D341Med (cell line): Measurements from ENCODE around the gene DLX2.
"Not testable (repeated sequence)": the region's sequence is repeated elsewhere in the genome, so short reads cannot be mapped to it uniquely, and the experiment has no call there.

Experiments used
- DNase-seq: peaks from one replicate; pipeline ENCODE4 v3.0.0; 2012; ENCODE audit warnings: low spot score

DLX2 gene

GRCh38 chr2:172102391-172103359 is at the start of gene DLX2:
Gene DLX2 (minus strand): TSS chr2:172102900. CDS start chr2:172102538, 362 bp downstream.
- DNase-seq = peak; percentile 94

DNA sequence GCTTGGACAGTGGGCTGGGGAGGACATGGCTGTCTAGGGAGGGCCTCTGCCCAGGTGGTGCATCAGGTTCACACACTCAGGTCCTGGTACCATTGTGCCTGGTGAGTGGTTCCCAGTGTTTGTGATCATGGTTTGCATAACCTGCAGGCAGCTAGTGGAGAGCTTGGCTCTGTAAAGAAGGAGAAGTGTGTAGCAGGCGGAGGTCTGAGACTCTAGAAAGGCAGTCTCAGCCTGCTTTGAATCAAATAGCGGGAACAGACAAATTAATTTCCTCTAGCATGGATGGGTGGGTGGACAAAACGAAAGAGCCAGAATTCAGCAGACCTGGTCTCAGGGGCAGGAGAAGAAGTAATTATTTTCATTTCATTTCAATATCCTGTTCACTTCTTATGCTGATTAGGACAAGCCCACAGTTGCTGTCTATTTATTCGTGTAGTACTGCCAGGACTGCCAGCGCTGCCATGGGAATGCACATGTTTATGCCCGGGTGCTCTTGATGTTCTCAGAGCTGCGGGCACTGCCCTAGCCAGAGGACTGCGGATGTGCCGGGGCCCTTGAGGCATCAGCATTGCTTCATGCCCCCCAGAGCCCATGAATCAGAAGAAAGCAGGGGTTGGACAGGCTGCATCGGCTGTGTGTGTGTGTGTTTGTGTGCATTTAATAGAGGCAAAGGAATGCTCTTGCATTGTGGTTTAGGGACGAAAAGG is 45.4 kb upstream of the DLX2 start:
- DNase-seq = no peak

GRCh38 chr2:172143817-172144216 is 41.1 kb upstream of the DLX2 start:
- DNase-seq = no peak

- DNase-seq = not testable (repeated sequence)
Observed at GRCh38 chr2:172138727-172139126, 36.0 kb upstream of the DLX2 start.

GRCh38 chr2:172137943-172138342 is 35.2 kb upstream of the DLX2 start:
- no peak for DNase-seq

DNA sequence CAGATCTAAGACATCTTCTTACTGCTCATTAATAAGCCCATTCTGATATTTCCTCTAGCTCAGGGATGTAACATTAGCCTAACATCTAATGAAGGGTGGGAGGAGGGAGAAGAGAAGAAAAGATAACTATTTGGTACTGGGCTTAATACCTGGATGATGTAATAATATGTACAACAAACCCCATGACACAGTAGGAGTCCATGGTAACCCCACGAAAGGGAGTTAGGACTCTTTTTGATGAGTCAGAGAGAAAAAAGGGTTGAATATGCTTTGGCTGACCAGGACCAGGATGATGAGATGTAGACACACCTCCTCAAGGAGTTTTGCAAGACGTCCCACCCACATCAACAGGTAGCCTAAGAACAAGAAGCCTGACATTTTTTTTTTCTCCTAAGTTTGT is 34.4 kb upstream of the DLX2 start:
- no peak for DNase-seq

DNA sequence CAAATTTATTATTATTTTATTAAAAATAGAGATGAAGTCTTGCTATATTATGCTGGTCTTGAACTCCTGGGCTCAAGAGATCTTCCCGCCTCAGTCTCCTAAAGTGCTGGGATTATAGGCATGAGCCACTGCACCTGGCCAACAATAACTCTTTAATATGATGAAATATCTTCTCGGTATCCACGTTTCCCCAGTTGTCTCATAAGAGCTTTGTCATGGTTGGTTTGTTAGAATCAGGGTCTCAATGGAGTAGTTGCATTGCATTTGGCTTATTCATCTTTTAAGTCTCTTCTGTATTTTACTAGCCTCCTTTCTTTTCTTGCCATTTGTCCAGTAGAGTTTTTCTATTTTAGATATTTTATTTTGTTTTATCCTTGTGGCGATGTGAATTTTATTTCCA is 32.7 kb upstream of the DLX2 start:
- DNase-seq = no peak

GRCh38 chr2:172134270-172134669 is 31.6 kb upstream of the DLX2 start:
- no peak for DNase-seq

DNA sequence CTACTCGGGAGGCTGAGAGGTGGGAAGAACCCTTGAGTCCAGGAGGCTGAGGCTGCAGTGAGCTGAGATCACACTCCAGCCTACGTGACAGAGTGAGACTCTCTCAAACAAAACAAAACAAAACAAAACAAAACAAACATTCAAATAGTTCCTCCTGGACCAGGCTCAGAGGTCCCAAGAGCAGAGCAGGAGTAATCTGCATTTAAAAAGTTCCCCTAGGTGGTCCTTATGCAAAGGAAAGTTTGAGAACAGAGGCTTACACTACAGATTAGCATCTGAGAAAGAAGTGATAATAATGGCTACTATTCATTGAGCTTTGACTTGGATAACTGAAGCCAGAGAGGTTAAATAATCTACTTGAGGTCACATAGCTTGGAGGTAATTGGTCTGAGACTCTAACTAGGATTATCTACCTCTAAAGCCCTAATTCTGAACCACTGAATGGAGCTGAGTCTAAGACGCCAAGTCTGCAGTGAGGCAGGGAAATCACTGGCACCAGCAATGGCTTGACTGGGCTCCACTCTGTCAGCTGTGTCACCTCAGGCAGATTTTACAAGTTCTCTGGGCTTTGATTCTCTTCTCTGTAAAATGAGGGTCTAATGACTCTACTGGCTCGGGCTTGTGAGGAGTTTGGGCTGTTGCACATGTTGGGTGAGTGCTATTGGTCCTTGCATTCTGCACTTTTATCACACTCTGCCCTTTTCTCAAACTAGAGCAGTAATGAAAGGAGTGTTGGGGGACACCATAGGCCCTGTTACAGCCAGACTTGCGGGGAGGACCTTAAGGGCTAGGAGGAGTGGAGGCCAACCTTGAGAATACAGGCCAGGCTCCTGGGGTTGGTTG is 29.2 kb upstream of the DLX2 start:
- no peak for DNase-seq

DNA sequence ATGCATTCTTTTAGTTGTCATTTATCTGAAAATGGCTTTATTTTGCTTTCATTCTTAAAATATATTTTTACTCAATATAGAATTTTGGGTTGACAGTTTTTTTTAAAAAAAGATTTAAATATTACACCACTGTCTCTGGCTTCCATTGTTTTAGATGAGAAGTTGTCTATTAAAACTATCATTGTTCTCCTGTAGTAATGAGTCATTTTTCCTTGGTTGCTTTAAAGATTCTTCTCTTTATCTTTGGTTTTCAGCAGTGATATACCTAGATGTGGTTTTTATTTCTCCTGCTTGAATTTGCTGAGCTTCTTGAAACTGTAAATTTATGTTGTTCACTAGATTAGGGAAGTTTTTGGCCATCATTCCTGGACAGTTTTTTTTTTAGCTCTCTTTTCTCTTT is 26.7 kb upstream of the DLX2 start:
- DNase-seq = no peak

DNA sequence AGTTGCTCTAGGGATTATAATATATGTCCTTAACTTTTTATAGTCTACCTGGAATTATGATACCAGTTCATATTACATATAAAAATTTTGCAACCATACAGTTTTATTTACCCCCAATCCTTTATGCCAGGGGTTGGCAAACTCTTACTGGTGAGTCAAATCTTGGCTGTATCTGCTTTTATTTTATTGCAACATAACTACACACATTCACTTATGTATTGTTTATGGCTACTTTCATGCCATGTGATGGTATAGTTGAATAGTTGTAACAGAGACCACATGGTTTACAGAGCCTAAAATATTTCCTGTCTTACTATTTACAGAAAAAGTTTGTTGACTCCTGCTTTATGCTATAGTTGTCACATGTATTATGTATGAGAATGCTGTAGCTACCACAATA is 25.8 kb upstream of the DLX2 start:
- no peak for DNase-seq

- DNase-seq = no peak
Observed at GRCh38 chr2:172120118-172120517, 17.4 kb upstream of the DLX2 start.

DNA sequence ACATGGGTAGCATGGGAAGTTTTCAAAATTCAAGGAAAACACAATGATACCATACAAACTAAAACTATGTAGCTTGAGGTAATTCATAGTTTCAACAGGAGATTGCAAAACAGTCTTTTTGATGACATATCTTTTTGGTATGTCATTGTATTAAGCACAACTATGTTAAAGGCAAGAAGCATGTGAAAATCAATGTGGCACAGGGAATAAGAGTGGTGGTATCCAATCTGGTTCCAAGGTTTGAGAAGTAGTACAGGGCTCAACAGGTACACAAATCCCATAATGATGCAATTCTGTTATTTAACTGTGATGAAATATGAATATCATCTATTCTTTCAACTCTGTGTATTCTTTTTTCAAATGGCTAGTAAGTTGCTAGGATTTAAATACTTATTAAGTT is 16.4 kb upstream of the DLX2 start:
- DNase-seq = no peak

GRCh38 chr2:172116107-172116506 is 13.4 kb upstream of the DLX2 start:
- no peak for DNase-seq

DNA sequence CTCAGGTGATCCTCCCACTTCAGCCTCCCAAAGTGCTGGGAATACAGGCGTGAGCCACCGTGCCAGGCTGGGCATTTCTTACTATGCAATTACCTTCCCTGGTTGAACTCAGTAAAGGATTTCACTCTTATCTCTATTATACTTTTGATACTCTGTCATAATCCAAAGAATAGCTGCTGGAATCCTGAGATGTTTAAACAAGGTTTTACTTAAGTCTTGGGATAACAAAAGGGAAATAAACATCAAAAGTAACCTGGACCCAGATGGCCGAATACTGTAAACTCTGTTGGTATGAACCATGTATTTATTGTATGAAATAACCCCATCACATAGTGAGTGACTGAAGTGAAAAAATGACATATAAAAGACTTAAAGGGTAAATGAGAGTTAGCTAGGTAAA is 11.9 kb upstream of the DLX2 start:
- DNase-seq = no peak

DNA sequence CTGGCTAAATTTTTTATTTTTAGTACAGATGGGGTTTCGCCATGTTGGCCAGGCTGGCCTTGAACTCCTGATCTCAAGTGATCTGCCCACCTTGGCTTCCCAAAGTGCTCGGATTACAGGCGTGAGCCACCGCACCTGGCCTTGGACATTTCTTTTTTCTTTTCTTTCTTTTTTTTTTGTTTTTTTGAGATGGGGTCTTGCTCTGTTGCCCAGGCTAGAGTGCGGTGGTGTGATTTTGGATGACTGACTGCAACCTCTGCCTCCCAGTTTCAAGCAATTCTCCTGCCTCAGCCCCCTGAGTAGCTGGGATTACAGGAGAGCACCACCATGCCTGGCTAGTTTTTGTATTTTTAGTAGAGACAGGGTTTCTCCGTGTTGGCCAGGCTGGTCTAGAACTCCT is 11.5 kb upstream of the DLX2 start:
- DNase-seq = not testable (repeated sequence)

GRCh38 chr2:172113617-172114016 is 10.9 kb upstream of the DLX2 start:
- no peak for DNase-seq

GRCh38 chr2:172109988-172110811 is 7.5 kb upstream of the DLX2 start:
- DNase-seq = no peak

DNA sequence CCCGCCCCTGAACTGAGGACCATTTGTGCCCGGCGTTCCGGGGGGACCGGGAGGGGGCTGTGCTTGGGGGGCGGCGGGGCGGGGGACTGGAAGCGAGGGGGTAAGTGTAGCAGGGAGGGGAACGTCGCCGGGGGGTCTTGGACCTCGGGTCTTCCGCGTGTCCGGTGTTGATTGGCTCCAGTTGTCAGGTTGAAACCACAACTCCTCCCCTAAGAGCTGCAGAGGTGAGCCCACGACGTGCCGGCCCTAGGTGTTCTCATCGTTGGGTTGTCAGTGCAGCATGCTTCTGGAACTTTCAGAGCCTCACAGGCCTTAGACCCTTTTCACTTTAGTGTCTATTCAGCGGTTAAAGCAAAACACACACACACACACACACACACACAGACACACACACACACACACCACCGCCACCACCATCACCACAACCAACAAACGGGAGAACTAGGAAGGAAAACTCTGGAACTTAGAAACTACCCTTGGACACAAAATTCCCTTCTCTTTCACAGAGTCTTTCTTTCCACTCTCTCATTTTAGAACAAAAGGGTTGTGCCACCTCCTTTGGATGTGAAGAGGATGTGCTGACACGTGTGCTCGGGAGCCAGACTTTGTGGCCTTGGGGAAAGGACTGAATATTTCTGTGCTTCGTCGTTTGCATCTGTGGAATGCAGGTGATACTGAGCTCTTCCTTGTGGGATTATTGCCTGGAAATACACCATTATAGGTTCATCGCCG is 6.7 kb upstream of the DLX2 start:
- no peak for DNase-seq

GRCh38 chr2:172108587-172108930 is 5.9 kb upstream of the DLX2 start:
- DNase-seq = no peak
